Endometrium (tissue), 2 donors: ENCODE data around the gene CDK14.
A peak's percentile ranks its signal among the peaks of the same experiment; 100 is the strongest.

Experiments used
- FAIRE-seq: peaks from 2 replicates; lab custom pipeline; 2012; peaks lifted over from hg19 to GRCh38; lab: Jason Lieb, UNC
- donor health status: control.
- donor health status: control.

CDK14 gene

GRCh38 chr7:91050677-91051076 is 454.6 kb downstream of the CDK14 start:
- FAIRE-seq: no peak

GRCh38 chr7:91051966-91052365 is 455.8 kb downstream of the CDK14 start:
- FAIRE-seq: no peak

- FAIRE-seq: peak; percentile 96
Measured at GRCh38 chr7:91054374-91054773, 458.3 kb downstream of the CDK14 start.

- FAIRE-seq: peak; percentile 77
Measured at GRCh38 chr7:91055219-91055618, 459.1 kb downstream of the CDK14 start.

DNA sequence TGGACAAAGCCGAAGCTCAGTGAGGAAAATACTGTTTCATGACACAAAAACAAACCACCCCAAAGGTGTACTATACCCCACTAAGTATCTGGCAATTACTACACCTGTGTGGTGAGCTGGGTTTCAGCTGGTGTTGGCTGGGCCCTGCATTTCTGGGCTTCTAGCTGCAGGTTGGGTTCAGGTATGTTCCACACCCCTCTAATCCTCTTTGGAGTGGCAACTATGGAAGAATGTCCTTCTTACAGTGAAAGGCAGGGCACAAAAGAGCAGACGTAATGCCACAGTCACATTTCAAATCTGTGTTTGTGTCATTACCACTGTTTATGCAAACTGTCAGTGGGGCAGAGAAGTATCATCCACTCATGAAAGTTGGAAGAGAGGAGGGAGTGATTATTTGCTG is 466.6 kb downstream of the CDK14 start:
- FAIRE-seq: no peak

DNA sequence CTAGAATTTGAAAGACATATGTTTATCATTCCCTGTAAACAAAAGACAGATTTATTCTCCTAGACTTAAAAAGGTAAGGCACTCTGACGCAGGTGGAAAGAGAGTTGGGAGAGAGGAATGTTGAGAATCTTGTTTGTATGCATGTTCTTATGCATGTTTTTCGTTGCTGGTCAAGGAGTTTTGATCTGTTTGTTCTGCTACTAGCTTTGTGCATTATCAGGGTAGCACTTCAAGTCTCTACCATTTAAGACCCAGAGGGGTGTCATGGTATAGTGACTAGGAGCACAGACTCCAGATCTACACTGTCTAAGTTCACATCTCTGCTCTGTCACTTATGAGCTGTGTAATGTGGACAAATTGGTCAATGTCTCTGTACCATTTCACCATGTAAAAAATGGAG is 467.9 kb downstream of the CDK14 start:
- no peak for FAIRE-seq

DNA sequence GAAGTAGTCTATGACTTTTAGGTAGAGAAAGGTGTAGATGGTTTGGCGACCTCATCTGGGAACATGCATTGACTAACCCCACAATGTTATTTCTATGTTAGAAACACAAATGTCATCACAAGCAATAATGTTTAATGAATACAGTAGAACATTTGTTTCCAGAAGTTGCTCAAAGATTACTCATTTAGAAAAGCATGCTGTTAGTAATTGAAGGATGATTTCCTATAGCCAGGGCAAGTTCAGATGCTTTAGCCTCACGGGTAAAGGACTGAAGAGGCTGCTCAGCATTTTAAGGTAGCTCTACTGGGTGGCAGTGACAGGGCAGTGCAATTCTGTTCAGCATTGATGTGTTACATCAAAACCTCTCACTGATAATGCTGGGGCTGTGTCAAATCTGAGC is 468.8 kb downstream of the CDK14 start:
- no peak for FAIRE-seq

DNA sequence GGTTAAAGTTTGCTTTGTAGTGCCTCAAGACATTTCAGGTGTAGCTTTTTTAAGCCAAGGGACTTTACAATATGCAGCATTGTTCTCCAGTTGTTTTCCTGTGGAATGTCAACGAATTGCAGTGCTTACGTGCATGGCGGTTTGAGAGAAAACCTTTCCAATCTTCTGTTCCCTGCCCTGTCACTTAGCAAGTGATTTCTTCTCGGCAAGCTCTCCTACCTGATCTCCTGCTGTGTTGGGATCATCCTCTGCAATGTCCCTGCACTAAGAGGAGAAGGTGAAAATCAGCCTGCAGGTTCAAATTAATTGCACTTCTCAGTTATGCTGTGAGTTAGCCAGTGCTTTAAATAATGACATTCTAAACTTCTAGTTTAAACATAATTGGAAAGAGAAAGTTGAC is 470.5 kb downstream of the CDK14 start:
- FAIRE-seq: no peak

DNA sequence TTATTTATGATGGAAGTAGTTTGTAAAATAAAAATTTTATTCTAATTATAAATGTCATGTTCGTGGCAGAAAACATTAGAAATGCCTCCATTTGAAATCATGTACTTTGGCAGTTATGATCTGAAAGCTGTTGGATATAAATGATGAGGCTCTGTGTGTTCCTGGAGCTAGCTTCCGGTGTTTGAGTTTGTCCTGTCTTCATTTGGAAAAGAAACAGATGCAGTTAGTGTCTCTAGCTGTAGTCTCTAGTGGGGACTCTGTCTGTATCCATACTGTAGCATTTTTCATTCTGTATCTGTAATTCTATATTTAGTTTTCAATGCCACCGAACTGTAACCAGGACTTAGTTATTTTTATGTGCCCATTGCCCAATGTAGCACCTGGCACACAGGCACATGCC is 471.1 kb downstream of the CDK14 start:
- no peak for FAIRE-seq

DNA sequence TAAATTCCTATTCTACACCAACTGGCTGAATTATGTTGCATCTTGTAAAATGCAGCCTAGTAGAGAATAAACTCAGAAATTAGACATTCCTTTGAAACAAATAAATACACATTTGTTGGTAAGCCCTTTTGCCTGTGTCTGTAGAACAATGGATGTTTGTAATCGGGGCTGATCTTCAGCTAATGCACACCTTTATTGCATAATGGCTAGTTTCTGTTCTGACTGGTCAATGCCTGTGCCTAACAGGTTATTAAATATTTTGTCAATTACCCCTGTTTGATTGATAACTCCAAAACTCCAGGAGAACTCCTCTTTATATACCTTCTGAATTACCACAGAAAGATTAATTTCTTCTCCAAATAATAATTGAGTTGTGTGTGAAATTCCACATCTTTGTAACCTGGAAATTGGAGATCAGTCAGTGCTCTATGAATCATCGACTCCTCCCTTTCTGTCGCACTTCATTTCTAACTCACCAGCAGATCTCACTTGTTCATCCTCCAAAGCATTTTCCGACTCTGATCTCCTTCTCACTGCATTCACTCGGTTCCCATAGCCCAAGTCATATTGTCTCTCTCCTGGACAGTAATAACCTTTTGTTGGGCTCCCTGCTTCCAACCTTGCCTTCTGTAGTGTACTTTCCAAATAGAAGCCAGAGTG is 472.1 kb downstream of the CDK14 start:
- no peak for FAIRE-seq

GRCh38 chr7:91069146-91069545 is 473.0 kb downstream of the CDK14 start:
- FAIRE-seq: no peak

DNA sequence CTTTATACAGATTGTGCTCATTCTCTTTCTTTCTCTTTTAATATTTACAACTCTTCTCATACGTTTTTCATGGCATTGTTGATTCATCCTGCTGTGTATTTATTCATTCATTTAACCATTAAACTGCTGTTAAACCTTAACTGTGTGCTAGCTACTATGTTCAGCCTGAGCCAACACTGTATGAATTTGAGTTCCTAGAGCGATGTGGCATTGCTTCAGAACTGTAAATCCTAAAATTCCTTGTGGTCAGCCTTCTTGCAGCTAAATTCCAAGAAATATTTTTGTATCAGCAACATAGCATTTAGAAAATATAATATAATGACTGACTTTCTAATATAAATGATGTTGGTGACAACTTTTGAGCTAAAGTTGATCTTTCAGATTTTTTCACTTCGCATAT is 483.4 kb downstream of the CDK14 start:
- no peak for FAIRE-seq

GRCh38 chr7:91080351-91080750 is 484.2 kb downstream of the CDK14 start:
- no peak for FAIRE-seq

- FAIRE-seq: peak; percentile 96
Measured at GRCh38 chr7:91082038-91082437, 485.9 kb downstream of the CDK14 start.

- FAIRE-seq: peak; percentile 97
Measured at GRCh38 chr7:91082852-91083495, 486.9 kb downstream of the CDK14 start.

DNA sequence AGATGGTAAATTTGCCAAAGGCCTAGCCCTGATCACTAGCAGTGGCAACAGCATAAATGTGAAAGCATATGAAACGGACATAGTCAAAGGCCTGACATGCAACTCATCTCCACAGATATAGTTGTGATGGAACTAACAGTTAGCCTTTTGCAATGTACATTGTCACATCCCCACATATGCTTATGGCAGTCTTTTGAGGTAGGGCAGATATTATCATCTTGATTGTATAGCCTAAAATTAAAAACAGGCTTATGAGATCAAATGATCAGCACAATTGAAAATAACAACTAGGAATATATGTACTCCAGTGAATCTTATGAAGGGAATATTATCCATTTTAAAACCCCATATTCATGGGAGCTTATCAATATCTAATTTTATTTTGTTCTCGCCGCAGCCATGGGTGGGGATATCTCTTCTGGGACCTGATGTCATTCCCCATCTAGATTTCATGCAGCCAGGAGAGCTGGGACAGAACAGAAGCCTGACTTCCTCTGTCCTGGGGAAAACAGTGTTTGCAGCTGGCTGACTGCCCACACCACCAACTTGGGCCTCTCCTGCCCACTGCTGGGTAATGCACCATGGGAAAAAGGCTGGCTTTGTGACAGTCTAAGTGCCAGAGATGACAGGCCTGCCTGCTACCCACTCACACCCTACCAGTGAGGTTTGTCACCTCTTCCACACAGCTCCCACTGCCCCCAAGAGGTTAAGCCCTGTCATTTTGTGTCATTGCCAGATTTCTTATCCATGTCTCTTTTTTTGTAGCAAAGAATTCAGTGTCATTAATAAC is 487.9 kb downstream of the CDK14 start:
- FAIRE-seq: no peak

GRCh38 chr7:91085175-91085574 is 489.1 kb downstream of the CDK14 start:
- no peak for FAIRE-seq

DNA sequence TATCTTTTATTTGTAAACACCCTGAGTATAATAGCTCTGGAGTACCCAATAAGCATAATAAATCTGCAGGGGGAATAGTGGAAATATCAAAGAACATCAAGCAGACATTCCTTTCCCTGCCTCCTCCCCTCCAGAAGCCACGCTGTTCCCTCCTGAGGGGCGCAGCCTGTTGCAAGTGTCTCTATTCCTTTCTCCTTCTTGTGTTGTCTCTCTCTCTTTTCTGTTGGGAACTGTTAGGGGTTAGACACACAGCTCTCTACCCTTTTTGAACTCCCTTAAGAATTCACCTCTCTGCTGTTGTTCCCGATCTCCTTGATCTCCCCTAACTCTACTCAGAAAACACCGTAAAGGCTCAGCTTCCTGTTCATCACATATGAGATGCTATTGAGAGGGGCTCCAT is 490.1 kb downstream of the CDK14 start:
- FAIRE-seq: peak; percentile 76

- no peak for FAIRE-seq
Measured at GRCh38 chr7:91088156-91088555, 492.0 kb downstream of the CDK14 start.

DNA sequence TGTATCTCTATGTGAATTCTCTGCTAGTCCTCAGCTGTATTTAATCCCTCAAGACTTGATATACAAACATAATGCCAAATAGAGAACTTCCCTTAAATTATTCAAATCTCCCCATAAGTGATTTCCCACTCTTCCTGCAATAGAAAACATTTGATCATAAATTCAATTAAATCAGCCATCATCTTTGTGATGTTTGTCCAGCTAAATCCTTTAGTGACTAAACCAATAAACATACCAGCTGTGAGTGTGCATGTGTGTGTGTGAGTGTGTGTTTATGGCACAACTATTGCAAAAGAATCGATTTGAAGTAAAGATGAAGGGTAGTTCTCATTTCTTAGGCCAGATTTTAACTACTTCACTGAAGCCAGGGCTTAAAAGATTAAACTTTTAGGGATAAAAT is 492.6 kb downstream of the CDK14 start:
- no peak for FAIRE-seq

GRCh38 chr7:91089382-91089963 is 493.4 kb downstream of the CDK14 start:
- FAIRE-seq: no peak

- FAIRE-seq: no peak
Measured at GRCh38 chr7:91090684-91091083, 494.6 kb downstream of the CDK14 start.

GRCh38 chr7:91091631-91092030 is 495.5 kb downstream of the CDK14 start:
- FAIRE-seq: no peak
